Putamen (tissue), 1 donor: ENCODE data around the gene NDUFA11.
A peak's percentile ranks its signal among the peaks of the same experiment; 100 is the strongest.

Source experiments
- DNase-seq: peaks from one replicate; pipeline ENCODE4 v3.0.0-alpha.2; 2016; ENCODE audit warnings: low spot score

Gene NDUFA11

DNA sequence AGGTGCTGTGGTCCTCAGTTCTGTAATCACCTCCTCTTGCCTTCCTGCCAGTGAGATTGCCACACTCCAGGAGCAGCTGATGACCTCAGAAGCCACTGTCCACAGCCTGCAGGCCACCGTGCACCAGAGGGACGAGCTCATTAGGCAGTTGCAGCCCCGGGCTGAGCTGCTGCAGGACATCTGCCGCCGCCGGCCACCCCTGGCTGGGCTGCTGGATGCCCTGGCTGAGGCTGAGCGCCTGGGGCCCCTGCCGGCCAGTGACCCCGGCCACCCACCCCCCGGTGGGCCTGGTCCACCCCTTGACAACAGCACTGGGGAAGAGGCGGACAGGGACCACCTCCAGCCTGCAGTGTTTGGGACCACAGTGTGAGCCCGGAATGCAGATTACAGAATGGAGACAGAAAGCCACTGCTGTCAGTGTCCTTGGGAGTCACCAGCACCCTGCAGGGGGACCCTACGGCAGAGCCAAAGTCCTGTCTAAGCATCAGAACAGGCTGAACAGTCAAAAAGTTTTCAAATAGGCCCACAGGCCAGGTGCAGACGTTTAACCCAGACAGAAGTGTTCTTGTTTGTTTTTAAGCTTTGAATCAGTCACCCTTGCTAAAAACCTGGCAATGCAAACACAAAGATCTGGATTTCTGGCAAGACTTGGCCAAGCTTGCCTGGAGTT is 5.3 kb upstream of the NDUFA11 start:
- no peak for DNase-seq

DNA sequence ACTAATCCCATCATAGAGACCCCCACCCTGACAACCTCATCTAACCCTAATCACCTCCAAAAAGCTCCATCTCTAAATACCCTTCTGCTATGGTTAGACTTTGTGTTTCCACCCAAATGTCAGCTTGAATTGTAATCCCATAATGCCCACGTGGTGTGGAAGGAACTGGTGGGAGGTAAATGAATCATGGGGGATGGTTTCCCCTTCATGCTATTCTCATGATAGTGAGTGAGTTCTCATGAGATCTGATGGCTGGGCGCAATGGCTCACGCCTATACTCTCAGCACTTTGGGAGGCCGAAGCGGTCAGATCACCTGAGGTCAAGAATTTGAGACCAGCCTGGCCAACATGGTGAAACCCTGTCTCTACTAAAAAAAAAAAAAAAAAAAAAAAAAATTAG is 3.7 kb upstream of the NDUFA11 start:
- DNase-seq = peak; percentile 40

DNA sequence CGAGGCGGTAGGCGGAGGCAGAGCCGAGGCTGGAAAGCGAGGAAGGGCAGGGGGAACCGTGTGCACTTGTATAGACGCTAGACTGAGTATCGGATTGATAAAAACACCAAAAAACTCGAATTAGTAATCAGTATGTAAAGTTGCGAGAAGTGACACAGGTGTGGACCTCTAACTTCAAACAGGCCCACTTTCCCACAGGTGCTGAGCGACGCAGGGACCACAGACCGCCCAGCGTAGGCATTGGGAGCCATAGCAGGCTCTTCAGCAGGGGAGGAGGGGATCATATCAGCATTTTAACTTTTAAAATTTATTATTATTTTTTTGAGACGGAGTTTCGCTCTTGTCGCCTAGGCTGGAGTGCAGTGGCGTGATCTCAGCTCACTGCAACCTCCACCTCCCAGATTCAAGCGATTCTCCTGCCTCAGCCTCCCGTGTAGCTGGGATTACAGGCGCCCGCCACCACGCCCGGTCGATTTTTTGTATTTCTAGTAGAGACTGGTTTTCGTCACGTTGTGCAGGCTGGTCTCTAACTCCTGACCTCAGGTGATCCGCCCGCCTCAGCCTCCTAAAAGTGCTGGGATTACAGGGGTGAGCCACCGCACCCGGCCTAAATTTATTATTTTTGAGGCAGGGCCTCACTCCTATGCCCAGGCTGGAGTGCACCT is 1.7 kb upstream of the NDUFA11 start:
- DNase-seq = no peak

- DNase-seq = peak; percentile 100
Observed at GRCh38 chr19:5904352-5905113, 943 bp upstream of the NDUFA11 start, which contains the start of gene VMAC. VMAC (plus strand) TSS chr19:5904872; CDS start chr19:5904891, 19 bp downstream.

DNA sequence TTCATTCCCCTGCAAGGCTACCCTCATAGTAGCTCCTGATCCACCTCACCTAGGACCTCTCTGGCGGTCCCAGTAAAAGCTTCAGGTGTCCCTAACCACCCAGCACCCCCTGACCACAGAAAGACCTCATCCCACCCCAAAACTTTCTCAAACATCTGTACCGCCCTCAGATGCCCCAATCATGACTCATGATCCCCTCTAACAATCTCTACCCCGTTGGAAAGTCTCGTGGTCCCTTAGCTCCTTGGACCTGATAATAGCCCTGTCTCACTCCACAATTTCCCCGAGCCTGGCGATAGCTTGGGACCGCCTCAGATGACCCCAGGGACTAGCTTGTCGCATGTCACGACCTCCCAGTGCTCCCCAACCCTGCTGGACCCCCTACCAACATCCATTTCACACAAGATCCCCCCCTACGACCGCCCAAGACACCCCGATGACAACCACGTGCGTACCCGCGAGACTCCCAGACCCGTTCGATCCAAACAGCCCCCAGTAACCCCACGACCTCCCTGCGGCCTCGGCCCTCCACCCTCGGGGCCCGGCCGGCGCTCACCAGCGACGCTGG is 450 bp downstream of the NDUFA11 start:
- no peak for DNase-seq

DNA sequence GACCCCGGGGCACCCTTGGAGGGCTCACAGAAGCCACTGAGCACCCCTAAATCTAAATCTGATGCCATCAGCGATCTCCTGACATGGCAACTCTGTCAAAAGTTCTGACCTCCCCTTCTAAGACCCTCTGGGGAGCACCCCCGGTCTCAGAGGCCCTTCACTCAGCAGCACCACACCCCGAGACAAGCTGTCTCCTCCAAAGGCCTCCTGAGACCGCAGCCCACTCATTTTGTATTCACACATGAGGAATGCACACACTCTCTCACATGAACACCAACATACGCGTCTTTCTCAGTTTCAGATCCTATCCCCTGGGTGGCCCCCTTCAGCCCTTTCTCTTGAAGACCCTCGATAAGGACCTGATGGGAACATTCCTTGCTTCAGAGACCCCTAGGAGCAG is 2.6 kb downstream of the NDUFA11 start:
- DNase-seq = no peak

GRCh38 chr19:5899728-5900526 is 3.7 kb downstream of the NDUFA11 start:
- no peak for DNase-seq

DNA sequence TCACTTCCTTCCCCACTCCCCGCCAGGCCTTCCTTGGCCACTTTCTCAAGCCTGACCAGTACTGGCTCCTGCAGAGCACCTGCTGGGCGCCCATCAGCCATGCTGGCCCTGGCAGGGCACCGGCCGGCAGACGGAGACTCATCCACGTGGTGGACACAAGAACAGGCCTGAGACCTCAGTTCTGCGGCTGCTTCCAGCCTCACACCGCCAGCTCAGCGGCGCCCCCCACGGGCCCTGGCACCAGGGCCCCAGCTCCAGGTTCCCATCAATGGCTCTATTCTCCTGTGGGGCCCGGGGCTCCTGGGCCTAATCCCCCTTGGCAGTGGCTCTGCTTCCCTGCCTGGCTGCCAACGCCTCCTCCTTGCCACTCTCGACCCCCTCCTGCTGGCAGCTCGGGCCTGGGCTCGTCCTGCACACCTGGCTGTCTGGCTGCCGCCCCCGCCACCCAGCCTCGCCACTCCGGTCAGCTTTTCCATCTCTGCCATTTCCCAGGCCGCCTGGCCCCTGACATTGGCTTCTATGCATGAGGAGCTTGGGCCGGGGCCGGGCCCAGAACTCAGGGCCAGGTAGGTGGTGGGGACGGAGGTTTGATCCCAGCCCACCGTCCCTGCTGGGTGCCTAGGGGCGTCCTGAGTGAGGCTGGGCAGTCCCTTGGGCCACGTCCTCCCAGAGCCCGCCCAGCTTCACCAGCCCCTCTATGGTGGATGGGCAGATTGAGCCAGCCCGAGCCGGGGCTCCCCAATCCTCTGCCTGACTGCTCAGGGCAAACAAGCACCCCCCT is 6.2 kb downstream of the NDUFA11 start:
- no peak for DNase-seq

DNA sequence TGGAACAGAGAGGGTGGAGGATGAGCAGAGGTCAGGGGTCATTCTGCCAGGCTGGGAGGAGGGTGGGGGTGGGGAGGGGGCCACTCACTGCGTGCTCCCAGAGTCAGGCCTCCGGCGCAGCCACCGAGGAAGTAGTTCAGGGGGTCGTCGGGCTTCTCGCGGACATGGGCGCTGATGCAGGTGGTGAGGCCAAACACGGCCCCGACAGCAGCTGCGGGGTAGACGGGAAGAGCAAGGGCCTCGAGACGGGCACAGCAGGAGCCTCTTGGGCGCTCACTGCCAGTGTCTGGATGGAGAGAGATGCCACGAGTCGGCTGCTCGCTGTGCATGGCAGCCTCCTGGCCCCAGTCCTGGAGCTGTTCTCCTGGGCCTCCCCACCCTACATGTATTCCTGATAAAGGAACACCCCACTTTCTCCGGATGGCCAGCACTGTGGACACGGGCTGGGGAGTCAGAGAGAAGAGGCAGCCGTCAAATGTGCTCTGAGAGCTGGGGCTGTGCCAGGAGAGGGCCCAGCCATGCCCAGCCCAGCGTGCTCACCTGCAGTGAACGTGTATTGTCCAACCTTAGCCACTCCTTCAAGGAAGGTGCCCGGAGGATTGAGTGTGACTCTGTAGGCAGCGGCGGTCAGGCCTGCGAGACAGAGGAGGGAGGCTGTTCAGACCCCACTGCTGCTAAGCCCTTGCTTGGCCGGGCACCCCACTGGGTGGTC is 7.1 kb downstream of the NDUFA11 start:
- DNase-seq = no peak

GRCh38 chr19:5895890-5896289 is 7.7 kb downstream of the NDUFA11 start:
- no peak for DNase-seq

DNA sequence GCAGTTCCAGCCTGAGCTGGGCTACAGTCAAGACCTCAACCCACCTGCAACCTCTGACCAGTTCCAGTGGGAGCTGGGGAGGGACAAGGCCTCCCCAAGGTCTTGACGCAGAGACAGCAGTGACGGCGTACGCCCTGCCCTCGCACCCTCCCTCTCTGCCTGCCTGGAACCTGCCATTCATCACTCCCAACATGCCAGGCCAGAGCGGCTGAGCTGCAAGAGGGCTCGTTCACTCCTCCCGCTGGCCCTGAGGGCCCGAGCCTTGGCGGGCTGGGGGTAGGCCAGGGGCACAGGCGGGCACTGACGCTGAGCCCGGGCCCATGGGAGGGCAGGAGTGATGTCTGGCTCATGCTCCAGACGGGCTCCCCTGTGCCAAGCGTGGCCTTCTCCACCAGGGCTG is 8.2 kb downstream of the NDUFA11 start:
- DNase-seq = no peak

DNA sequence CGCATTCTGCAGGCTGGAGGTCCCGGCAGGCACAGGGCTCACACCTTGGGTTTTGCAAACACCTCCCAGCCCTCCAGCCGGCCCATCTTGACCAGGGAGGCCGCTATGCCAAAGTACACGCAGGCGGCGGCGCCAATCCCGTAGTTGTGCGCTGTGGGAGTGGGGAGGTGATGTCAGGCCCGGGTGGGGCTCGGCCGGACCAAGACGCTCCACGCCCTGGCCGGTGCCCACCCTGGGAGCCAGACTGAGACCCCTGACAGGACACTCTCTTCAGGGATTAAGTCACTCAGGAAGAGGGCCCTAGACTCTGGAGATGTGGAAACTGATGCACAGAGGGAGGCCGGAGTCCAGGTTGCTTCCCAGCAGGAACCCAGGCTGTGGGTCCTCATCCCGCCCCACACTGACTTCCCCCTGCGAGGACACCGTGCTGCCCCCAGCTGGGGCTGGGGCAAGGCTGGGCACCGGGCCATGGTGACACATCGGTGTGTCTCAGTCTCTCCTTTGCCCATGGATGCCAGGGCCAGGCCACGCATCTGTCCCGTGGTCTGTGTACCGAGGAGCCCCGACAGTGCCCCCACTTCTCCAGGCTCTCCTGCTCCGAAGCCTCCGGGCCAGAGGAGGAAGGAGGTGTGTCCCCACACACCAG is 8.8 kb downstream of the NDUFA11 start:
- DNase-seq = no peak

DNA sequence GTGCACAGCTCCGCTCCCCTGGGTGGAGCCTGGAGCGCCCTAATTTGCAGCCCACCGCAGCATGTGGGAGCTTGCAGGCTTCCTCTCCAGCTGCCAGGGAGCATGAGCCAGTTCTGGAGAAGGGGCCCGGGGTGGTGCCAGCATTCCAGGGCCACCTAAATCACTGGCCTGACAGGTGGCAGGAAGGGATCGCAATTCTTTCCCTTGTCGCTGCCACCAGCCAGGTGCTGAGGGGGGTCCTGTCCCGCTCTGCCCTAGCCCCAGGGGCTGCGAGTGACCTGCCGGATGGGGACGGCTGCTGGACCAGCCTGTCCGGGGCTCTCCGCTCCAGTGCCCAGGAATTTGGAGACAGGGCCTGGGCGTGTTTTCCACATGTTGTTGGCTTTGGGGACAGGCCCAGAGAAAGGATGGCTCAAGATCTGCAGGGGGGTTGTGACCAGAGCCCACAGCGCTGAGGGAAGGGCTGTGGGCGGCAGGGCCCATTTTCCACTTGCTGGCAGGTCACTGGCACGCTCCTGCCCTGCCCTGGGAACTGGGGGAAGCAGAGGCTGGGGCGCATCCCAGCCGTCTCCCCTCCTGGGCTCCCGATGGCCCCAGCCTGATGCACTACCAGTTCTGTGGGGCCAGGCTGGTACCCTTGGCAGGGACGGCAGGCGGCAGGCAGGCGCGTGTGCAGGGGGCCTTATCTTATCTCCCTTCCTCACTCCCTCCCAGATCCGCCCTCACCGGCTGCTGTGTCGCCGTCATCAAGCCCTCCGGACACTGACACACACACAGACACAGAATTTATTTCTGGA is 9.5 kb downstream of the NDUFA11 start:
- DNase-seq = no peak

DNA sequence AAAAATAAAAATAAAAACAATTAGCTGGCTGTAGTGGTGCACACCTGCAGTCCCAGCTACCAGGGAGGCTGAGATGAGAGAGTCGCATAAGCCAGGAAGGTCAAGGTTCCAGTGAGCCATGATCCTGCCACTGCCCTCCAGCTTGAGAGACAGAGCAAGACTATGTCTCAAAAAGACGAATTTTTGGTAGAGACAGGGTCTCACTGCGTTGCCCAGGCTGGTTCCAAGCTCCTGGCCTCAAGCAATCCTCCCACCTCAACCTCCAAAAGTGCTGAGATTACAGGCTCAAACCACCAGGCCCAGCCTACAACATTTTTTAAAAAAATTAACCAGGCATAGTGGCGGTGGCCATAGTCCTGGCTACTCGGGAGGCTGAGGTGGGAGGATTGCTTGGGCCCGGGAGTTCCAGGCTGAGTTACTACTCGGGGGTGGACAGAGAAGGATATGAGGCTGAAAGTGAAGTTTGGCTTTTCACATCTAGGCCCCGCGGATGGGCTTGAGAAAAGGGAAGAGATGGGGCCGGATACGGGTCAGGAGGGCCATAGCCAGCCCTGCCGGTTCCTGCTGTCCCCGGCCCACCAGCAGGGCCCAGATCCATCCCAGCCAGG is 10.2 kb downstream of the NDUFA11 start:
- DNase-seq = no peak

DNA sequence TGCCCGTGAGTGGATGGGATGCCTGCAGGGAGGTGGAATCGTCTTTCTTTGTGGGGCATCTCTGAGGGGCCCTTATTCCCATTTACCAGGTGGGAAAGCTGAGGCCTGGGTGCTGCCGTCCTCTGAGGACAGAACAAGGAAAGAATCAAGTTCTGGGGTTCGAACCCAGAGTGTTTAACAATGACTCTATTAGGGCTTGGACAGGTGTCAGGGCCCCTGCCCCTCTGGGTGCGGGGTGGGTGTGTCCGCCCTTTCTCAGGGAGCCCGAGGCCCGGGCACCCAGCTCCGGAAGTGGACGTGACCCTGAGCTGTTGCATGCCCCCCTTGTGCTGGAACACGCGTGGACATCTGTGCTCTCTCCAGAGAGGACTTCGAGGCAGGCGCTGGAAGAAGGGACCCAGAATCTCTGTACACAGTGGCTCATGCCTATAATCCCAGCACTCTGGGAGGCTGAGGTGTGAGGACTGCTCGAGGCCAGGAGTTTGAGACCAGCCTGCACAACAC is 10.8 kb downstream of the NDUFA11 start:
- DNase-seq = no peak

GRCh38 chr19:5891938-5892771 is 11.4 kb downstream of the NDUFA11 start:
- DNase-seq = no peak

GRCh38 chr19:5891572-5891937 is 12.0 kb downstream of the NDUFA11 start:
- no peak for DNase-seq

GRCh38 chr19:5890099-5890498 is 13.5 kb downstream of the NDUFA11 start:
- no peak for DNase-seq
